AG04450 (cell line): ENCODE measurements around the gene TNS2. TPM values are rescaled to one million over a fixed set of nuclear protein-coding genes. Genes with fewer than 3 reads are reported as not detected.
A peak's percentile ranks its signal among the peaks of the same experiment; 100 is the strongest.

Experiments used
- CTCF ChIA-PET: fragments of 300-600, 350-600 bp; formaldehyde crosslinking; extraction: SDS; loops from one replicate; lab custom pipeline; 2022; ENCODE audit warnings: antibody characterized with exemption, inconsistent platforms; lab: Charles Lee
- POLR2A ChIA-PET: fragments of 350-600 bp; formaldehyde crosslinking; extraction: SDS; loops from one replicate; lab custom pipeline; 2021; ENCODE audit warnings: antibody characterized with exemption, inconsistent platforms; lab: Yijun Ruan, JAX
- DNase-seq: peaks from one replicate; pipeline ENCODE4 v3.0.0-alpha.2; 2011; ENCODE audit warnings: low read depth, low spot score
- H3K27ac ChIP-seq: one replicate; pipeline ENCODE4 v1.5.1; 2012; ENCODE audit warnings: low read depth, low read length, control low read depth
- H3K27me3 ChIP-seq: one replicate; pipeline ENCODE4 v1.6.0; 2012; ENCODE audit warnings: low read length; ENCODE audit not compliant: control insufficient read depth, insufficient read depth
- H3K4me3 ChIP-seq: 2 replicates; pipeline ENCODE4 v1.5.1; 2011; ENCODE audit warnings: mild to moderate bottlenecking, low read depth, low read length, control low read depth
- H3K9me3 ChIP-seq: 2 replicates; pipeline ENCODE4 v1.5.1; 2012; ENCODE audit warnings: low read length; ENCODE audit not compliant: control insufficient read depth, insufficient read depth
- CTCF ChIP-seq: IDR thresholded peaks from 2 replicates; pipeline ENCODE4 v1.5.1; 2011; ENCODE audit warnings: low read depth, low read length, control low read depth, inconsistent platforms
- polyA plus RNA-seq: library from polyadenylated mRNA; depleted of rRNA; stranded (reverse); fragments of >200 nt; gene quantifications from 2 replicates; pipeline ENCODE4 v1.2.3, GENCODE V29; 2011

Gene TNS2
- polyA plus RNA-seq, 1 experiment = 23.1 TPM

GRCh38 chr12:53059434-53060063 lies 9.7 kb downstream of the TNS2 start:
- CTCF ChIA-PET = interaction anchor here (0.6 kb wide), 1 partner anchor 138 kb away, joined by 3 read pairs; no protein-coding TSS in a partner anchor
- POLR2A ChIA-PET = interaction anchor here (0.6 to 1.3 kb wide), 3 partner anchors 11 to 16 kb away, joined by 3 to 4 read pairs (median 3); no protein-coding TSS in a partner anchor
- Histone ChIP-seq H3K27ac (no peak overlapping the region), H3K27me3 (no peaks in the 10 kb centered on the region), H3K4me3 (no peak overlapping the region), H3K9me3 (no peaks in the 10 kb centered on the region)
- DNase-seq = no peak
- TF ChIP-seq CTCF = no peak

- TF ChIP-seq CTCF = no peak
- Histone ChIP-seq H3K27me3 (no peaks in the 10 kb centered on the region), H3K4me3 (no peak overlapping the region), H3K27ac (no peak overlapping the region), H3K9me3 (no peaks in the 10 kb centered on the region)
- DNase-seq = no peak
- ChIA-PET POLR2A (interaction anchor here (1.3 to 2.0 kb wide), 3 partner anchors 12 kb away, joined by 3 to 12 read pairs (median 4); no protein-coding TSS in a partner anchor), CTCF (interaction anchor here (0.6 kb wide), 1 partner anchor 137 kb away, joined by 3 read pairs; no protein-coding TSS in a partner anchor)
Observed at GRCh38 chr12:53060064-53060720, 10.3 kb downstream of the TNS2 start.

- CTCF ChIA-PET = interaction anchor here (1.1 kb wide), 1 partner anchor 99 kb away, joined by 4 read pairs; no protein-coding TSS in a partner anchor
- Histone ChIP-seq H3K4me3 (no peak overlapping the region), H3K27ac (peak overlapping the region; percentile 11), H3K9me3 (no peaks in the 10 kb centered on the region), H3K27me3 (no peaks in the 10 kb centered on the region)
- POLR2A ChIA-PET = interaction anchor here (2.0 kb wide), 1 partner anchor 13 kb away, joined by 12 read pairs; no protein-coding TSS in a partner anchor
- DNase-seq = no peak
- TF ChIP-seq CTCF = no peak
Observed at GRCh38 chr12:53060721-53061276, 10.9 kb downstream of the TNS2 start.

- H3K4me3 ChIP-seq = no peak overlapping the region
- H3K9me3 ChIP-seq = no peaks in the 10 kb centered on the region
- CTCF ChIA-PET = interaction anchor here (0.7 to 1.1 kb wide), 3 partner anchors 9 to 136 kb away, joined by 3 to 4 read pairs (median 3); no protein-coding TSS in a partner anchor
- H3K27ac ChIP-seq = no peak overlapping the region
- no peak for TF ChIP-seq CTCF
- POLR2A ChIA-PET = interaction anchor here (0.9 to 2.0 kb wide), 3 partner anchors 8 to 18 kb away, joined by 3 to 12 read pairs (median 4); partner anchors contain the start of gene SPRYD3
- no peaks in the 10 kb centered on the region for H3K27me3 ChIP-seq
- no peak for DNase-seq
Observed at GRCh38 chr12:53061404-53062010, 11.6 kb downstream of the TNS2 start.
